Measurements from ENCODE around the gene FLNB.

DNA sequence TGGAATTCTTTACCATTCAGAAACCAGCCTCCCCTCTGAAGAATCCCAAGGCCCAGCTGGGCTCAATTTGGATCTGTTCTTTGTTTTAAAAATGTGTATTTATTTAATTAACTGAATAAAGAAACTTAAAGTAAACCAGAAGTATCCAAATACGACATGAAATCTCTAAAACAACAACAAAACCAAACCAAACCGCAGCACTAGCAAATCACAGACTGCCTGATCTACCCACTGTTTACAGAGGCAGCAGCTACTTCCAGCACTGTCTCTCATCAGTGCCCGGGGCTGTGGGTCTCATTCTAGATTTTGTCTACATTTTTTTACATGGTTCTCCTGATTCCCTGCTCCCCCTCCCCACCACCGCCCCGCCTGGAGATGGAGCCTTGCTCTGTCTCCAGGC lies 2.3 kb downstream of the FLNB start:
- TF ChIP-seq, protein P1, sequence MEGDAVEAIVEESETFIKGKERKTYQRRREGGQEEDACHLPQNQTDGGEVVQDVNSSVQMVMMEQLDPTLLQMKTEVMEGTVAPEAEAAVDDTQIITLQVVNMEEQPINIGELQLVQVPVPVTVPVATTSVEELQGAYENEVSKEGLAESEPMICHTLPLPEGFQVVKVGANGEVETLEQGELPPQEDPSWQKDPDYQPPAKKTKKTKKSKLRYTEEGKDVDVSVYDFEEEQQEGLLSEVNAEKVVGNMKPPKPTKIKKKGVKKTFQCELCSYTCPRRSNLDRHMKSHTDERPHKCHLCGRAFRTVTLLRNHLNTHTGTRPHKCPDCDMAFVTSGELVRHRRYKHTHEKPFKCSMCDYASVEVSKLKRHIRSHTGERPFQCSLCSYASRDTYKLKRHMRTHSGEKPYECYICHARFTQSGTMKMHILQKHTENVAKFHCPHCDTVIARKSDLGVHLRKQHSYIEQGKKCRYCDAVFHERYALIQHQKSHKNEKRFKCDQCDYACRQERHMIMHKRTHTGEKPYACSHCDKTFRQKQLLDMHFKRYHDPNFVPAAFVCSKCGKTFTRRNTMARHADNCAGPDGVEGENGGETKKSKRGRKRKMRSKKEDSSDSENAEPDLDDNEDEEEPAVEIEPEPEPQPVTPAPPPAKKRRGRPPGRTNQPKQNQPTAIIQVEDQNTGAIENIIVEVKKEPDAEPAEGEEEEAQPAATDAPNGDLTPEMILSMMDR (conservative IDR thresholded peaks at IDR 0.05; ENCODE audit: low read depth, low read length) = no peak
- no peak for TF ChIP-seq SMC3 (IDR thresholded peaks at IDR 0.05; ENCODE audit: low read depth, low read length)
- no peak for TF ChIP-seq RAD21 (IDR thresholded peaks at IDR 0.05; ENCODE audit: low read length)
- TF ChIP-seq RCOR1 (IDR thresholded peaks at IDR 0.05; ENCODE audit: insufficient replicate concordance, low read length) = no peak
- TF ChIP-seq POLR2A (IDR thresholded peaks at IDR 0.05; ENCODE audit: low read depth, low read length) = no peak
- no peak for TF ChIP-seq BHLHE40 (IDR thresholded peaks at IDR 0.05; ENCODE audit: low read depth, low read length)
- TF ChIP-seq MXI1 (IDR thresholded peaks at IDR 0.05; ENCODE audit: borderline replicate concordance, low read depth, low read length) = no peak
- no peak for TF ChIP-seq MAFK (IDR thresholded peaks at IDR 0.05; ENCODE audit: low read depth, low read length)
- TF ChIP-seq CEBPB (IDR thresholded peaks at IDR 0.05; ENCODE audit: low read depth, low read length) = no peak
- no peak for TF ChIP-seq CHD1 (IDR thresholded peaks at IDR 0.05; ENCODE audit: low read depth, low read length)
- no peak for TF ChIP-seq FOS (IDR thresholded peaks at IDR 0.05; ENCODE audit: low read depth, low read length)
